ENCODE results near the gene EML5.
"Not testable (repeated sequence)": the region's sequence is repeated elsewhere in the genome, so short reads cannot be mapped to it uniquely, and the experiment has no call there.

Gene EML5

DNA sequence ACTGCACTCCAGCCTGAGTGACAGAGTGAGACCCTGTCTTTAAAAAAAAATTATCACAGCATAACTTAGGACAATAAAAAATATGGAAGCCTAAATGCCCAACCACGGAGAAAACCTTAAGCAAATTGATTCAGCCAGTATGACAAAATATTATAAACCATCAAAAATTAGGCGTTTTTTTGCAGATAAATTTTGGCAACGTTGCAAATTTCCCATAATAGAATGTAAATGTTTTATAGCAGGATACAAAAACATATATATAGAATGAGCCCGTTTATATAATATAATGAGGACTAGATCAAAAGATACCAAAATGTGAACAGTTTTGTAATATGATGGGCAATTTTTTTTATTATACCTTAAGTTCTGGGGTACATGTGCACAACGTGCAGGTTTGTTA, 6.8 kb upstream of the EML5 start:
- no peak for DNase-seq

DNA sequence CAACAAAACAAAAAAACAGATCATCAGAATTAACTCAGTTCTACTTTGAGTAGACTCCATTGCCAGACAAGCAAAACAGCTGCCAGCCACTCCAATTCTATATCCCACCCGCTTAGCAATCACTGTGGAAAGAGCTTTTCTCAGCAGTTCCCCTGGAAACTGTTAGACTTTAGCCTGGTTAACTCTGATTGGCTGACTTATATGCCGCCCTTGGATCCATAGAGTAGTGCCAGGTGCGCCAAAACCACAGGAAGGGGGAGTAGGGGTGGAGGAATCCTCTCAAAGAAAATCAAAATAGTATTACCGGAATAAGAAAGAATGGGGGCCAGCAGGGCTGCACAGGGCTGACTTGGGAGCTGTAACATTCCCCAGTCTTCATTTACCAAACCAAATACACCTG, 5.4 kb upstream of the EML5 start:
- peak; percentile 54 for DNase-seq

DNA sequence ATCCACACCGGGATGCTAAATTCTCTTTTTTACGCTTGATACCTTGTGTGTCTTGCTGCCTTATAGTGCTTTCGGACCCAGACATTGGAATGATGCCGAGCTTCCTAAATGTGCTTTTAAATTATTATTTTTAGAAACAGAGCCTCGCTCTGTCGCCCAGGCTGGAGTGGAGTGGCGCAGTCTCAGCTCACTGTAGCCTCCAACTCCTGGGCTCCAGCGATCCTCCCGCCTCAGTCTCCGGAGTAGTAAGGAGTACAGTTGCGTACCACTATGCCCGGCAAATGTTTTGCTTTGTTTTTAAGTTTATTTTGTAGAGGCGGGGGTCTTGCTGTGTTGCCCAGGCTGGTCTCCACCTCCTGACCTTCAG, 489 bp upstream of the EML5 start:
- no peak for DNase-seq

DNA sequence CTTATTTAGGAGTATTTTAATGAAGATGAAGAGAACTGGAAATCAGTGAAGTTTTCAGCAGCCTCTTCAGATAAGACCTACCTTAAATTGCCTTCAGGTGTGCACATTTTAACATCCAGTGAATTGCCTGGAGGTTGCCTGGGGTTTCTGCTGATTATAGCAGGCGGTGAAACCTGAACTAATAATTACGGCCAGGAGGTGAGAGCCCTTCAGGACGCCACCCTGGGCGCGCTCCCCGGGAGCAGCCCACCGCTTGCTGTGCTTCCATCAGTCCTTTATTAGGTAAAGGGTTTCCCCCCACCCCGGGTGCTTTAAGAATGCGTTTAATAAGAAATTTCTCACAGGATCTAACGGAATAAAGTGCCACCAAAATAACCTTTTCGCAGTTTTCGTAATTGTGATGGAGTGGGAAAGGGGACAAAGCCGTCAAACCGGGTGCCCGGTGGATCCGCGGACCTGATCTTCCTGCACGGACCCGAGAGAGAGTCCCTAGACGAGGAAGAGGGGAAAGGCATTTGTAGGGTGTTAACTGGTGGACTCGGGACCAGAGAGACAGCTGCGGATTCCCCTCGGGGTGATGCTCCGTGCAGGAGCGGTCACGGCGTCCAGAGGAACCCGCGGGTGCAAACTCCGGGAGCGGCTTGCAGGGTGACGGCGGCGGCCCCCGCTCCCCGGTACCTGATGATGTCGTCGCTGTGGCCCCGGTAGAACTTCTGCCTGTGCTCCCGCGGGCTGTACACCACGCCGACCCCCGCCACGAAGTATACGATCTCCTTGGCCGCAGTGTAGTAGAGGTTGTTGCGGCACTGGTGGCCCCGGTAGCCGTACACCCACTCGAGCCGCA, 902 bp downstream of the EML5 start:
- no peak for DNase-seq

DNA sequence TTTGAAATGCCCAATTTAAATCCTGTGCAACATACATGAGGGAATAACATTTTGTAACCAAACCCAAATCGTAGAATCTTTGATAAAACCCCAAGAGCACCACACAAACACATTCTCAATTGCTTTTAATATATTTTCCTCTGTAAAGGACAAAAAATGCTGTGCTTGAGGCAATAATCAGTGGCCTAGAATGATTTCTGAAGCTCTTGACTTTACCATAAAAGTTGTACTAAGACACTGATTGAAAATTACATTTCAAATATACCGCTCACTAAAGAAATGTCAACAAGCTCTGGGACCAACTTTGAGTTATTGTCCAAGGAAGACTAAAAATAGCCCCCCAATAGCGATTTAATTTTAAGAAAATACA, 1.5 kb downstream of the EML5 start:
- DNase-seq, result no peak

DNA sequence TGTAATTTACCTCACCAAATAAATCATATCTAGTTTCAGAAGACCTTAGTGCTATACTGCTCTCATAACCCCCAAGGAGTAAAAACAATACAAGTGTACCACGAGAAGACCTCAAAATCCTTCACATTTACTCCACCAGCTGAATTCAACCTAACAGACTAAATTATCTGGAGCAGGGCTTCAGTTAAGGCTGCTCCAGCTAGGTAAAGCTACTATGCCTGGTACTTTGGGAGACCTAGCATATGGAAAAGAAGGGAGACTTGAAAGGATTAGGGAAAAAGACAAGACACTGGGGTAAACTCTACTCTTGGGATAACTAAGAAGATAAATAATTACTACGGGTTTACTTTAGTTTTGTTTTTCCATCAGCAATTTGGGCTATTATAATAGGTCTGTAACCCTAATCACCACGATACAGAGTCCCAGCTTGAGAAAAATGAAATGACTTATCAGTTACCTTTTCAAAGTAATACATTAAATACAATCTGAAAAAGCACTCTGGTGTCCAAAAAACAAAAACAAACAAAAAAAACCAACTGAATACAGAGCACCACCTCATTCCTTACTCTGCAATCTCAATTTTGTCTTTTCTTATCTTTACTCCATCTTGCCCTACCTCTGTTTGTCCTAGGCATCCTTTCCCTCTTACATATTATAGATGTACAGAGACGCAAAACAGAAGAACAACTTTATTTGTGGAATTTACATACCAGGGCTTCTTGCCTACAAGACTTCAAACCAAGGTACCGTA, 2.1 kb downstream of the EML5 start:
- DNase-seq, result no peak

DNA sequence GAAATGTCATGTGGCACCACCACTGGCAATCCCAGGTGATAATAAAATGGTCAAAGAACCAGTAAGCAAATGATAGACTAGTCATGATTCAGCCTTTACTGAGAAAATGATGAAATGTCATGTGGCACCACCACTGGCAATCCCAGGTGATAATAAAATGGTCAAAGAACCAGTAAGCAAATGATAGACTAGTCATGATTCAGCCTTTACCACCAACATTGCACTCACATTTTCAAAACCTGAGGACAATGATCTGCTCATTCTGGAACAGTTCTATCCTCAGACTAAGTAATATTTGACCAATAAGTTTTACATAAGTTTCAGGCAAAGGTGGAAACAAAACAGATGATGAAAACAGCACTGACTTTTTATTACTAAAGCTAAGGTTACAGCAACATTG, 3.2 kb downstream of the EML5 start:
- not testable (repeated sequence) for DNase-seq

DNA sequence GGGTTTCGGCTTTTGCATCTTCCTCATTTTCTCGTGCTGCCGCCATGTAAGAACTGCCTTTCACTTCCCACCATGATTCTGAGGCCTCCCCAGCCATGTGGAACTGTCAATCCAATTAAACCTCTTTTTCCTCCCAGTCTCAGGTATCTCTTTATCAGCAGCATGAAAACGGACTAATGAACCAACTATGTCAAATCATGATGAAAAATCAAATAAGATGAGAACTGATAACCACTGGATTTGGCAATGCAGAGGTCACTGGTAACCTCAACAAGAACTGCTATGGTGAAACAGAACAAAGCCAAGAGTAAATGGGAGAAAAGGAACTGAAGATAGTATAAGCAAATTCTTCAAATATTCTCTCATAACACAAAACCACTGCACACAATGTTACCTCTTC, 6.0 kb downstream of the EML5 start:
- DNase-seq, result no peak

DNA sequence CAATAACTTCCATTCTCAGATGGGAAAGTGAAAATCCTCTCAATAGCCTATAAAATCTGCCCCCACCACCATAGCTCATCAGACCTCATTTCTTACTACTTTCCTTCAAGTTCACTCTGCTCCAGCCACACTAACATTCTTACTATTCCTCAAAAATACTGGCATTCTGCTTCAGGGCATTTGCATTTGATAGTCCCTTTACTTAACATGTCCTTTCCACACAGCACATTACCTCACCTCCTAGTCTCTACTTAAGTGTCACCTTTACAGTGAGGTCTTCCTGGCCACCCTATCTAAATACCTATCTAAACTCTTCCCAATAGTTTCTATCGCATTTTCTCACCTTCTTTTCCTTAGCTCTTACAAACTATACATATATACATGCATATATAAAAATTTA, 6.8 kb downstream of the EML5 start:
- no peak for DNase-seq

DNA sequence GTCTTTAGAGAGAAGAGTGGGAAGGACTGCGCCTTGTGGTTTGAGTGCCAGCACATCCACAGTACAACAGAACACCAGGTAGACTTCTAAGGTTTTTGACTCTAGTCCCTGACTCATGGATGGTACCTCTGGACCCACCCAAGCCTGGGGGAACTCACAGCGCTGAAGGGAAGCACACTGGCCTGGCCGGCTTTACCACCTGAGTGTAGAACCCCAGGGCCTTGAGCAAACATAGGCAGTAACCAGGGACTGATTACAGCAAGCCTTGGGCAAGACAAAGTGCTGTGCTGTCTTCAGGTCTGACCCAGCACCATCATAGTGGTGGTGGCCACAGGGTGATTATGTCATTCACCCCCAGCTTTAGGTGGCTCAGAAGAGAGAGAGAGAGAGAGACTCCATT, 17.2 kb downstream of the EML5 start:
- DNase-seq, result no peak

DNA sequence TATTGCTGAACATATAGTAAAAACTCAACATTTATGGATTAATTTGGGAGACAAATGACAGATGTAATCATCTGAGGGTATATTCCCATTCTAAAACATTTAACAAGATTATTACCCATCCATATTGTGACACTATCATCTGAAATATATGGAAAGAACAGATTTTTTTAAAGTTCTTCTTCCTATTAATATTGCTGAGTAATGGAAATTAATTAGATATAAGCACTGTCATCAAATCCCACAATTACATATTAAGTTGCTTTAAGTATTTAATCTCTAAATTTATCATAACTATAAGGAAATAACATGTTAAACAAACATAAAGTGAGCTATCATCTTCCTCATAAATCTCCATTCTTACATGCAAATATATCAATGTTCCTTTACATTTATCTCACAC, 22.0 kb downstream of the EML5 start:
- no peak for DNase-seq

DNA sequence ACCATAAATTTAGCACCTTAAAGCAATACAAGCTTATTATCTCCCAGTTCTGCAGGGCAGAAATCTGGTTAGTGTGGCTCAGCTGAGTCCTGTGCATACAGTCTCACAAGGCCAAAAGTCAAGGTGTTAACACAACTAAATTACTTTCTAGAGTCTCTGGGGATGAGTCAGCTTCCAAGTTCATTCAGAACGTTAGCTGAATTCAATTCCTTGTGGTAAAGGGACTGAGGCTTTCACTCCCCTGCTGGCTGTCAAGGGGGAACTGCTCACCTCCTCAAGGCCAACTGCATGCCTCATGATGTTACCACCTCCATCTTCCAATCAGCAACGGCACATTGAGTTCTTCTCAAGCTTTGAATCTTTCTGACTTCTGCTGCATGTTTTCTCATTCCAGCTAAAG, 27.6 kb downstream of the EML5 start:
- DNase-seq, result no peak

DNA sequence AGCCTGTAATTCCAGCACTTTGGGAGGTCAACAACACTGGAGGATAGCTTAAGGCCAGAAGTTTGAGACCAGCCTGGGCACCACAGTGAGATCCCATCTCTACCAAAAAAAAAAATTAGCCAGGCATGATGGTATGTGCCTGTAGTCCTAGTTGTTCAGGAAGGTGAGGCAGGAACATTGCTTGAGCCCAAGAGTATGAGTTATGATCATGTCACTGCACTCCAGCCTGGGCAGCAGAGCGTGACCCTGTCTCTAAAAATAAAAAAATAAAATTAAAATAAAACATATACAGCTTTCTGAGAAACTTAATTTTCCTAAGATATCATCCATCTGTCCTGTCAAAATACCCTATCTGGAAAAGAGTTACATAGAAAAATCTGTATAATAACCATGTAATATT, 38.9 kb downstream of the EML5 start:
- DNase-seq, result no peak

DNA sequence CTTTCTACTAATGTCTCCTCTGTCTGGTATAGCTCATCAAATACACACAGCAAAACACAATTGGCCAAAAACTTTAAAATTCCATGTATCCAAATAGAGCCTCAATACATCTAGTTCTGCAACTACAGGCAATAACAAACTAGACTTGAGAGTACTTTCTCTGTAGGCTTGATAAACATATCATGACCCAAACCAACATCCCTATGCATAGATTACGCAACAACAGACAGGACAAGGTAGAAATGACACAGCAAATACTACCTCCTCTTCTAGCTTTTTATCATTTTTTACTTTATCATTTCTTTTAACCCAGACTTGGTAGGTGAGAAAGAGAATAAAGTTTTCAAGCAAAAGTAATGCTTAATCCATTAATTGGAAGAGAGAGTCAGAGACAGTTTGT, 41.8 kb downstream of the EML5 start:
- no peak for DNase-seq

DNA sequence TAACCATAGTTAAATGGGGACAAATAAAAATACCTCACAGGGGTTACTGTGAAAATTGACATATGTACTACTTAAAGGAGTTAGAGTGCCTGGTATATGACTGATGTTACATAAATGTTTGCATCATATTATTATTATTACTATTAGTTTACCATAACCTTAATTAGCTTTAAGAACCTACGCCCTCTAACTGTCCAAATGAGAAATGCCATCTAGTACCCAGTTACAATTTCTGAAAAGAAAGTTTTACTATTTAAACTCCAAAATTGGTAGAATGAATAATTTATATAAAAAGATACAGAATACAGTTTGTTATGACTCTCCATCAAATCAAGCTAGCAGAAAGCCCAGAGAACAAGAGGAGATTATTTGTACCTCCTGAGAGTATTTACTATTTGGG, 42.3 kb downstream of the EML5 start:
- DNase-seq, result no peak

DNA sequence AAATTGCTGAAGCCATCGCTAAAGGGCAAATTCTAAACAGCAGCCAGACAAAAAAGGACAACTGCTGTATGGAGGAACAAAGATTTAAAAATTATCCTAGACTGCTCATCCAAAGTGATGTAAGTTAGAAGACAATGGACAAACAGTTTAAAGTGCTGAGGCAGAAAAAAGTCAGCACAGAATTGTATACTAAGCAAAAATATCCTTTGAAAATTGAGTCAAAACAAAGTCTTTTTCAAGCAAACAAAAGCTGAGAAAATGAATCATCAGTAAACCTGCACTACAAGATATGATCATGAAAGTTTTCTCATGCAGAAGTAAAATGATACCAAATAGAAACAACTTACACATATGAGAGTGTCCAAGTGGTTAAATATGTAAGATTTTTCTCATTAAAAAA, 43.6 kb downstream of the EML5 start:
- DNase-seq, result no peak

DNA sequence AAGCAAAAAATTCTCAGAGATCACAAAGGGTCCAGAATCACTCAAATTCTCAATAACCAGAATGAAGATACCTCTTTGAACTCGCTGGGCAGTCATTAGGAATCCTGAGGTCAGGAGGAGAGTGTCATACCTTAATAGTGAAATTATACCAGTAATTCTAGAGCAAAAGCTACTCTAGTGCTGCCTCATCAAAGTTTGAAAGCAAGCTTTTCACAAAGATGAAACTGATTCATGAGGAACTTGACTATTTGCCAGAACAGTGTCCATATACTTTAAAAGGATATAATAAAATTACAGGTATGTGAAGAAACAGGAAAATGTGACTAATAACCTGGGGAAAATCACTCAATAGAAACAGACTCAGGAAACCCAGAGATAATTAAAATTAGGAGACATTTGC, 44.5 kb downstream of the EML5 start:
- DNase-seq, result no peak

DNA sequence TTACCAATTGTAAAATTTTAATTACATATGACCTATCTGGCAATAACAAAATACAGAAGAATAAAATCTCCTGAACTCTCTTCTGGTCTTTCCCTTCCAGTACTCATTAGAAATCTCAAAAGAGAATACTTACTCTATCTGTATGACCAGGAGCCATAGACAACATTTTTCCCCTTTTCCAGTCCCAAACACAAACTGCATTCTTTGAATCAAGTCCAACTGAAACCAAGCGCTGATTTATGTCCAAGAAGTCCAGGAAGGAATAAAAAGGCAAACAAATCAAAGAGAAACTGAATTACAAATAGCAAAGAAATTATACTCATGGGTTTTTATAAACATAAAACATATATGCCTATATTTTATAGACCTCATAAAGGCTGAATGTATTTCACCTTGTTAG, 46.7 kb downstream of the EML5 start:
- no peak for DNase-seq

DNA sequence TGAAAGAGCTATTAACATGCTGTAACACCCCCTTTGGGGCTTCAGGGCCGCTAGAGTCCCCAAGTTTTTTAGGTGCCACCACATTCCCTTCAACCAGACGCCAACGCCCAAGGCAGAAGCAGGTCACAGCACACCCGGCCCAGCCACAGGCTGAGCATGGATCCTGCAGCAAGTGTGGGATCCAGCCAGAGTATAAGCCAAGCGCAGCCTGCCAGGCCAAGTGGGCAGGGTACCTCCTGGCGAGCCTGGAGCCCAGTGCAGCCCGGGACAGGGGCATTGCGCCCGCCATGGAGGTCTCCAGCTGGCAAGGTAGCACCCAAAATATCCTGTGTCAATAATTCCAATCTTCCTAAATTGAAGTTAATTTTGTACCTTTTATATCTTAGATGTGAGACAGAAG, 55.5 kb downstream of the EML5 start:
- no peak for DNase-seq

DNA sequence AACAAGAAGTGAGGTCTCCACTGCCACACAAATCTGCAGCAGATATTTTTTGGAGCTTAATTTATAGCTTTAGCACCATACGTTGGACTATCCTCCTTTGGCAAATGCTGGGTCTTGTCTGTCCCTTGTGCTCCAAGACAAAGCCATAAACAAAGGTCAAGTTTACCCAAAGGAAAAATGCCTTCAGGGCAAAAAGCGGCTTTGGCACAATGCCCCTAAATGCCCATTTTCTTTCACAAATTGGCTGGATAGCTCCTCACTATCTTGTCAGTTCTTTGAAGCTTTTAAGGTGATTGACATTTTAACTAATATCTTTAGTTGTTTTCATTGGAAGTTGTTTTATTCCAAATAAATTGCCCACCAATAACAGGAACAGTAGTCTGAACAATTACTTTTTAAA, 59.6 kb downstream of the EML5 start:
- DNase-seq, result no peak

DNA sequence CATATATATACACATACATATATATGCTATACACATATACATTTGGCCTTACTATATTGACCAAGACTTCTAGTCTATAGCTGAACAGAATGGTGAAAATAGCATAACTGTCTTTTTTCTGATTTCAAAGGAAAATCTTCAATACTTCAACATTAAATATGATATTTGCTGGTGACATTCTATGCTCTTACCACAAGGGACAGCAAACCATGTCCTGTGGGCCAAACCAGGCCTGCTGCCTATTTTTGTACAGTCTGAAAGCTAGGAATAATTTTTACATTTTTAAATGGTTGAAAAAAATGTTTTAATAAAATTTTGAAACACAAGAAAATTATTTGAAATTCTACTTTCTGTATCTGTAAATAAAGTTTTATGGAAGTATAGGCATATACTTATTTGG, 63.6 kb downstream of the EML5 start:
- no peak for DNase-seq

DNA sequence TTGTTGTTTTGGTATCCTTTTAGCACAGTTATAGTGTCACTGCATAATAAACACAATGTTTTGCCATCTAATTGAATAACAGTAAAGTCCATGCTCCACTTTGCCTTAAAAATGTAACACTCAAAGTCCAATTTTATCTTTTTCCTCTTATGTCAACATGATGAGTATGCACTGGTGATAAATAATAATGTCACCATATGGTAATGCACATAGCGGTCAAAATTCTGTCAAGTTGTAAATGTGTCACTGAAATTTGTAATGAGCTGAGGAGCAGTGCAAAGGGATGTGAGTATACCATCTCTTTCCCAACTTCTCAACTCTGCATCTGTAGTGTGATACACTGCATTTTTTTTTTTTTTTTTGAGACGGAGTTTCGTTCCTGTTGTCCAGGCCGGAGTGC, 65.7 kb downstream of the EML5 start:
- DNase-seq, result no peak

DNA sequence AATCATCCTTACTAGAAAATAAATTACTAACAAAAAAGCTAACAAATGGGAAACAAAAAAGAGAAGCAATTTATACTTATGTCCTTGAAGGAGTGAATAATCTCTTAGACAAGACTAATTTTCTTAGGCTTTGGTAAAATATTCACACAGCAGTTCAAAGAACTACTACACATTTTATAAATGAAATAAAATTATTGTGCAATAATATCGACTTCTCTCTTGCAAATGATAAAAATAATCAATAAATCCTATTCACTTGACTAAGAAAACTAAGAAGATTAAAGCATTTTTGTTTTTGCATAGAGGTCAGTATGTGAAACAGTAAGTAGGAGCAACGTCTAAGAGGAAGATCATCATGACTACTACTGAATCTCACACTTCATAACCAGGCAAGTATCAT, 82.0 kb downstream of the EML5 start:
- no peak for DNase-seq

DNA sequence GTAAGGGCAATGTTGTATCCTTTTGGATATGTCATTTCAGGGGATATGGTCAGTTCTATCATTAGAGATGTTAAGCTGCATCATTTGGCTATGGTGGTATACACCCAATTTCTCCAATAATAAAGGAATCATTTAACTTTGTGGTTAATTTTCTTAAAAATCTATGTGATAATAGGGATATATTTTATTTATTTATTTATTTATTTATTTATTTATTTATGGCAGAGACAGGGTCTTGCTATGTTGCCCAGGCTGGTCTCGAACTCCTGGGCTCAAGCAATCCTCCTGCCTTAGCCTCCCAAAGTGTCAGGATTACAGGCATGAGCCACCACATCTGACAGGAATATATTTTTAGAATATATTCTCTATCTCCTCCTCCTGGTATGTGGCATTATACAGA, 85.7 kb downstream of the EML5 start:
- no peak for DNase-seq

DNA sequence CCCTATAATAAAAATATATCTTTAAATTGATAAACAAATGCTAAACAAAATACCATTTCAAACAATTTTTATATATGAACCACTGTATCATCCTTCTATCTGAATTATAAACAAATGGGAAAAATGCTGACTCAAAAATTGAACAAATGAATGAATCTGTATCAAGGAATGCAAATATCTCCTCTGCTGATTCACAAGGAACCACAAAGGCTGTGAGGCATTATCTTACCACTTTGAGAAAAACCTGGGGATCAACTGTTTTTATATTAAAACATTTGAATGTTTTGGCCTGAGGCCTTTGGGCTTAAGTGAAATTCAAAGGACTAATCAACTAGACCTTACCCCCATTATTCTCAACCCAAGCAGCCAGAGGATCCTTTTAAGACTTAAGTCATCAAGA, 86.3 kb downstream of the EML5 start:
- DNase-seq, result no peak
